Hippocampal formation (tissue), 2 donors: ENCODE results near the gene UBXN10.

Experiments used
- DNase-seq, 2 donors: peaks; one replicate each; lab custom pipeline; 2025; lab: John Stamatoyannopoulos, UW

Gene UBXN10

DNA sequence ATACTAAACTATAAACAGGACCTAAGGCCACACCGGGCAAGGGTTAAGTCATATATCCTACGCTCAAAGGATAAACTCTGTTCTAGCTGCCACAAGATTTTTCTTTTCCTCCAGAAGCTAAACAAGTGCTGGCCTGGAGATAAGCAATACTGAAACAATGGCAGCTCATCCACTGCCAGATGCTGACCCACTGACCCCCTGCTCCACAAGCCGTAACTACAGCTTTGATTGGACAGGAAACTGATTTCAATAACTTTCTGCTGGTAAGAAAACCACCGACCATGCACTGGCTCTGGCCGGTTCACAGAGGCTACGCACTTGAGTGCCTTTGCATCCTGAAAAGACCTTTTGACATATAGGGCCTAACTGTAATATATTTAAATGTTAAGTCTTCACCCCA, 51.8 kb downstream of the UBXN10 start:
- DNase-seq = no peak

DNA sequence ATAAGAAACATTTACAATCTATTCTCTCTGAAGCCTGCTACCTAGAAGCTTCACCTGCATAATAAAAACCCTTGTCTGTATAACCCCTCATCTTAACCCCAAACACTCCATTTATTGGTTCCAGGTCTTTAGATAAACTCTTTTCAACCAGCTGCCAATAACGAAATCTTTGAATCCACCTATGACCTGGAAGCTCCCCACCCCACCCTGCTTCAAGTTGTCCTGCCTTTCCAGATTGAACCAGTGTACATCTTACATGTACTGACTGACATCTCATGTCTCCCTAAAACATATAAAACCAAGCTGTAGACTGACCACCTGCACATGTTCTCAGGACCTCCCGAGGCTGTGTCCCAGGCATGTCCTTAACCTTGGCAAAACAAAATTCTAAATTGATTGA, 54.1 kb downstream of the UBXN10 start:
- DNase-seq = no peak

DNA sequence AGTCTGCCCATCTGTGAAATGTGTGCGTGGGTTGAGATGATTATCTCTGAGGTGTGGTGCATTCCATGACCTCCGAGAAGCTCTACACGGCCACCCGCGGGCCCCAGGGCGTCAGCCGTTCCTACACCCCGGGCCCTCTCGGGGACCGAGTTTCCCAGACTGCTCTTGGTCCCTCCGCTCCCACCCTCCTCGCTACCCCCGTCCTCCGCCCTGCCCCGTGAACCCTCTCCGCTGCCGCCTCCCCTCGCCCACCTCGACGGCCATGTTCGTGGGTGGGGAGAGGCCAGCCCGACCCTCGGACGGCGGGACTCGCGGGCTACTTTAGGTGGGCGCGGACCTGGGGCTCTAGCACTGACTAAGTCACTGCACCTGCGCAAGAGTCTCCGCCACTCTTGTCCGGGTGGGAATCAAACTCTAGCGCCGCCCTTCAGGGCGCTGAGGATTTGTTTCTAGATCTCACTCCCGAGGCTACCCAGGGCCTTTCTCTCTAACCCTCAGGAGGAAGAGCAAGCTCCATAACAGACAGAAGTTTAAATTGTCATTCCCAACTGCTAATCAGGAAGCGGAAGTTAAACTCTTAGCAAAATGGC, 57.1 kb downstream of the UBXN10 start:
- no peak for DNase-seq
